Astrocyte of the cerebellum (primary cell): ENCODE measurements around the gene CRYGD.
A peak's percentile ranks its signal among the peaks of the same experiment; 100 is the strongest.

ENCODE experiments used
- DNase-seq: peaks from one replicate; pipeline ENCODE4 v3.0.0-alpha.2; 2011; ENCODE audit warnings: low read depth
- H3K4me3 ChIP-seq: 2 replicates; pipeline ENCODE4 v1.5.1; 2011; ENCODE audit warnings: mild to moderate bottlenecking, low read depth, low read length, moderate library complexity
- CTCF ChIP-seq: IDR thresholded peaks from 2 replicates; pipeline ENCODE4 v1.5.1; 2012; ENCODE audit warnings: low read length, low read depth, moderate library complexity, mild to moderate bottlenecking; ENCODE audit errors: missing control alignments
- in situ Hi-C: cut with HindIII; loops from 2 replicates; pipeline ENCODE4 v1.10.0; 2017; ENCODE audit warnings: low sequenced_read_pairs

CRYGD gene

GRCh38 chr2:208098267-208098666 is 26.1 kb downstream of the CRYGD start:
- DNase-seq = no peak
- no peak overlapping the region for H3K4me3 ChIP-seq
- TF ChIP-seq CTCF = no peak
- in situ Hi-C loops = no loop called here

GRCh38 chr2:208097801-208098200 is 26.5 kb downstream of the CRYGD start:
- no peak for TF ChIP-seq CTCF
- in situ Hi-C loops = no loop called here
- DNase-seq = peak; percentile 26
- no peak overlapping the region for H3K4me3 ChIP-seq

- TF ChIP-seq CTCF = no peak
- DNase-seq = no peak
- no peak overlapping the region for H3K4me3 ChIP-seq
- in situ Hi-C loops = no loop called here
Observed at GRCh38 chr2:208097313-208097712, 27.0 kb downstream of the CRYGD start.

DNA sequence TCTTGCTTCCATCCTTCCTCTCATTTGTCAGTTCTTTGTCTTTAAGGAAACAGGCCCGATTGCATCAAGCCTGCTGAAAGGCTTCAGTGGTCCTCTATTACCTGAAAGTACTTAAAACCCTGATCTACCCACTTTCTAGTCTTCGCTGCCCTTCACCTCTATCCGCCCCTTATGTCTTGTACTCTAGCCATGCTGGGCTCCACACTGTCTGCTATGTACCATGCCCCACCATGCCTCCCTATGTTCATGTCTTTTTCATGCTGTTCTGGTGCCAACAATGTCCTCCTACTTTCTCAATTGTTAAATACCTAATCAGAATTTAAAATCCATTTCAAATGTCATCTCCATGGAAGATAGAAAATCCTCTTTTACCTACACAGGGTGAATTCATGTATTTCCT is 28.2 kb downstream of the CRYGD start:
- H3K4me3 ChIP-seq = no peak overlapping the region
- no peak for DNase-seq
- in situ Hi-C loops = no loop called here
- TF ChIP-seq CTCF = no peak

- no peak for TF ChIP-seq CTCF
- no peak for DNase-seq
- in situ Hi-C loops = no loop called here
- H3K4me3 ChIP-seq = no peak overlapping the region
Observed at GRCh38 chr2:208093128-208093527, 31.2 kb downstream of the CRYGD start.

GRCh38 chr2:208092093-208092832 is 32.1 kb downstream of the CRYGD start:
- DNase-seq = no peak
- in situ Hi-C loops = no loop called here

More at GRCh38 chr2:208092093-208092832, 32.1 kb downstream of the CRYGD start:
- no peak for TF ChIP-seq CTCF
- H3K4me3 ChIP-seq = no peak overlapping the region
